Gastrocnemius medialis (tissue), 4 donors: ENCODE measurements around the gene NUDT14. TPM values are rescaled to one million over a fixed set of nuclear protein-coding genes. Genes with fewer than 3 reads are reported as not detected.

ENCODE experiments used
- ATAC-seq, 2 donors: fragments of 150-250 bp; one replicate each; pipeline ENCODE4 v1.9.1; 2016
- DNase-seq, 2 donors: peaks; one replicate each; pipeline ENCODE4 v3.0.0-alpha.2; 2019
- H3K27ac ChIP-seq, 4 donors: fragments of 200-600 bp; sonication (generic); 1 replicate in 1 of 4; 2 replicates in 3 of 4; pipeline ENCODE4 v1.5.1; 2016 to 2018; ENCODE audit warnings: mild to moderate bottlenecking in 2 of 4, moderate library complexity in 1 of 4
- H3K27me3 ChIP-seq, 3 donors: fragments of 200-600 bp; sonication (generic) in 2 of 3; 1 replicate in 1 of 3; 2 replicates in 2 of 3; pipeline versions ENCODE4 v1.5.1 to v1.6.0; 2016 to 2019; ENCODE audit warnings: mild to moderate bottlenecking in 1 of 3, moderate library complexity in 1 of 3
- H3K36me3 ChIP-seq, 2 donors: fragments of 200-600 bp; sonication (generic) in 1 of 2; one replicate each; pipeline ENCODE4 v1.5.1; 2017 to 2018
- H3K4me1 ChIP-seq, 2 donors: fragments of 200-600 bp; sonication (generic) in 1 of 2; one replicate each; pipeline ENCODE4 v1.5.1; 2016 to 2017; ENCODE audit warnings: mild to moderate bottlenecking in 2 of 2
- H3K4me3 ChIP-seq, 4 donors: fragments of 200-600 bp; sonication (generic) in 3 of 4; 1 replicate in 1 of 4; 2 replicates in 3 of 4; pipeline ENCODE4 v1.5.1; 2016 to 2019; ENCODE audit warnings: mild to moderate bottlenecking in 2 of 4
- H3K9me3 ChIP-seq, 3 donors: fragments of 200-600 bp; sonication (generic) in 2 of 3; 1 replicate in 1 of 3; 2 replicates in 2 of 3; pipeline ENCODE4 v1.5.1; 2016 to 2019
- POLR2A ChIP-seq, 2 donors: fragments of 450-650 bp; IDR thresholded peaks; one replicate each; pipeline ENCODE4 v1.6.1; 2017; ENCODE audit warnings: antibody characterized with exemption in 2 of 2, mild to moderate bottlenecking in 2 of 2, moderate library complexity in 2 of 2
- in situ Hi-C, 4 donors: fragments of 200-750 bp; cut with MboI; loops; one replicate each; pipeline versions ENCODE4 v1.15.0 to v1.8.0; 2017; ENCODE audit warnings: low sequenced_read_pairs in 4 of 4
- intact Hi-C: fragments of 100-400 bp; cut with DNase I; formaldehyde crosslinking; loops from one replicate; pipeline ENCODE4 v1.15.1; 2023; ENCODE audit warnings: low total_unique reads
- microRNA-seq, 2 donors: library from miRNA; unstranded; fragments of <30 nt; microRNA quantifications; one replicate each; pipeline ENCODE4, GENCODE V29; 2016; ENCODE audit warnings: borderline replicate concordance in 2 of 2
- total RNA-seq, 4 donors: library from RNA; depleted of rRNA; stranded (reverse); fragments of >200 nt; gene quantifications; one replicate each; pipeline versions ENCODE4 v1.1.0 to v1.2.3, GENCODE V29; 2016
- TF ChIP-seq, protein P1 (sequence below), 5 experiments: fragments of 450-650 bp in 3 of 5; fragments of 200-600 bp in 2 of 5; sonication (generic) in 2 of 5; IDR thresholded peaks in 4 of 5; conservative IDR thresholded peaks in 1 of 5; 1 replicate in 4 of 5; 2 replicates in 1 of 5; pipeline ENCODE4 v1.5.1; 2016 to 2019; ENCODE audit warnings: antibody characterized with exemption in 5 of 5, mild to moderate bottlenecking in 3 of 5, moderate library complexity in 3 of 5

The NUDT14 gene
- total RNA-seq, 4 donors from 2014 or later, result 11.0 to 25.5 (median 16.4) TPM

DNA sequence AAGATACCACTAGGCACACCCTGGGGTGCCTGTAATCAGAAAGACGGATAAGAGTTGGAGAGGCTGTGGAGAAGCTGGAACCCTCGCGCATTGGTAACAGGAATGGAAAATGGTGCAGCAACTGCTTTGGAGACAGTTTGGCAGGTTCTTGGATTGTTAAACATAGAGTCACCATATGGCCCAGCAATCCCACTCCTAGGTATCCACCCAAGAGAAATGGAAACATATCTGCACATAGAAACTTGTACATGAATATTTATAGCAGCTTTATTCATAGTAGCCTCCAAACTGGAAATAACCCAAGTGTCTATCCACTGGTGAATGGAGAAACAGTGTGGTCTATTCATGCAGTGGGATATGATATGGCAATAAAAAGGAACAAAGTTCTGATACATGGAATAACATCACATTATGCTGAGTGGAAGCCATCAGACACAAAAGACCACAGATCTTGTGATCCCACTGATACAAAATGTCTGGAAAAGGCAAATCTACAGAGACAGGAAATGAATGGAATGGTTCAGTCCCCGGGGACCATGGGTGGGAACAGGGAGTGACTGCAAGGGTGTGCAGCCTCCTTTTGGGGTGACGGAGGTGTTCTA is 57.9 kb downstream of the NUDT14 start:
- in situ Hi-C loops, result no loop called here
- intact Hi-C loops, result no loop called here

More for the DNA sequence above, 57.9 kb downstream of the NUDT14 start:
- Histone ChIP-seq H3K4me1 (no peaks in the 10 kb centered on the region), H3K27me3 (peaks cover 4 to 18% (median 4%) of the 10 kb centered on the region in 3 donors), H3K4me3 (no peak overlapping the region), H3K27ac (no peak overlapping the region), H3K36me3 (no peaks in the 10 kb centered on the region), H3K9me3 (peaks cover 0 to 9% (median 6%) of the 10 kb centered on the region in 3 donors)
- TF ChIP-seq, protein P1, sequence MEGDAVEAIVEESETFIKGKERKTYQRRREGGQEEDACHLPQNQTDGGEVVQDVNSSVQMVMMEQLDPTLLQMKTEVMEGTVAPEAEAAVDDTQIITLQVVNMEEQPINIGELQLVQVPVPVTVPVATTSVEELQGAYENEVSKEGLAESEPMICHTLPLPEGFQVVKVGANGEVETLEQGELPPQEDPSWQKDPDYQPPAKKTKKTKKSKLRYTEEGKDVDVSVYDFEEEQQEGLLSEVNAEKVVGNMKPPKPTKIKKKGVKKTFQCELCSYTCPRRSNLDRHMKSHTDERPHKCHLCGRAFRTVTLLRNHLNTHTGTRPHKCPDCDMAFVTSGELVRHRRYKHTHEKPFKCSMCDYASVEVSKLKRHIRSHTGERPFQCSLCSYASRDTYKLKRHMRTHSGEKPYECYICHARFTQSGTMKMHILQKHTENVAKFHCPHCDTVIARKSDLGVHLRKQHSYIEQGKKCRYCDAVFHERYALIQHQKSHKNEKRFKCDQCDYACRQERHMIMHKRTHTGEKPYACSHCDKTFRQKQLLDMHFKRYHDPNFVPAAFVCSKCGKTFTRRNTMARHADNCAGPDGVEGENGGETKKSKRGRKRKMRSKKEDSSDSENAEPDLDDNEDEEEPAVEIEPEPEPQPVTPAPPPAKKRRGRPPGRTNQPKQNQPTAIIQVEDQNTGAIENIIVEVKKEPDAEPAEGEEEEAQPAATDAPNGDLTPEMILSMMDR (IDR thresholded peaks at IDR 0.05 in 4 of 5, conservative IDR thresholded peaks at IDR 0.05 in 1 of 5), result no peak
- TF ChIP-seq POLR2A (IDR thresholded peaks at IDR 0.05), result no peak
- no peak for ATAC-seq
- no peak for DNase-seq

Small RNA genes within 50 kb of the gene (microRNA-seq; reads per million reads assigned to microRNA genes)
- gene MIR6765, result 0 reads per million in 2 donors

Other genes starting within 250 kb of the NUDT14 start
- 1 to 10 TPM; 2.0 to 8.6 (median 3.4) TPM for gene AHNAK2, start 202.9 kb downstream of the NUDT14 start, total RNA-seq
- gene CLBA1, start 195.5 kb downstream of the NUDT14 start, total RNA-seq, result 1 to 10 TPM in 3 of 4 donors, under 1 TPM in 1; 0.71 to 4.0 (median 3.3) TPM
- gene CDCA4, start 160.2 kb downstream of the NUDT14 start, total RNA-seq, result 1 to 10 TPM in 3 of 4 donors, under 1 TPM in 1; 0.71 to 2.2 (median 1.8) TPM
- gene GPR132, start 115.9 kb downstream of the NUDT14 start, total RNA-seq, result under 1 TPM; 0.07 to 0.61 (median 0.26) TPM
- gene JAG2, start 12.5 kb downstream of the NUDT14 start, total RNA-seq, result 10 to 100 TPM in 3 of 4 donors, 1 to 10 TPM in 1; 8.0 to 17.9 (median 15.7) TPM
- gene BTBD6, start 67.2 kb upstream of the NUDT14 start, total RNA-seq, result 10 to 100 TPM; 48.4 to 85.9 (median 53.6) TPM
- 10 to 100 TPM; 19.5 to 27.4 (median 21.4) TPM for gene BRF1, start 119.7 kb upstream of the NUDT14 start, total RNA-seq
- 100 to 1,000 TPM in 1 of 4 donors, 10 to 100 TPM in 3; 81.0 to 115 (median 93.1) TPM for gene PACS2, start 133.4 kb upstream of the NUDT14 start, total RNA-seq
- not detected for gene TEX22, start 217.2 kb upstream of the NUDT14 start, total RNA-seq
- 10 to 100 TPM; 18.2 to 30.8 (median 28.2) TPM for gene MTA1, start 238.5 kb upstream of the NUDT14 start, total RNA-seq